Neuronal stem cell (in vitro differentiated cells): ENCODE data around the gene RSRP1.

ENCODE experiments used
- DNase-seq: peaks from one replicate; pipeline ENCODE4 v3.0.0-alpha.2; 2013; ENCODE audit warnings: low spot score
- H2AFZ ChIP-seq: one replicate; pipeline ENCODE4 v1.6.1; 2013; ENCODE audit warnings: mild to moderate bottlenecking, low read length, inconsistent platforms
- H2AK5ac ChIP-seq: 2 replicates; pipeline ENCODE4 v1.6.1; 2013; ENCODE audit warnings: low read depth, mild to moderate bottlenecking, inconsistent platforms, low read length, moderate library complexity, mixed read lengths
- H2BK120ac ChIP-seq: 2 replicates; pipeline ENCODE4 v1.6.1; 2013; ENCODE audit warnings: low read depth, mild to moderate bottlenecking, inconsistent platforms, low read length, moderate library complexity, mixed read lengths
- H2BK12ac ChIP-seq: one replicate; pipeline ENCODE4 v1.6.1; 2013; ENCODE audit warnings: low read length, inconsistent platforms
- H2BK15ac ChIP-seq: 2 replicates; pipeline ENCODE4 v1.6.1; 2013; ENCODE audit warnings: mild to moderate bottlenecking, low read length, inconsistent platforms, mixed read lengths
- H2BK5ac ChIP-seq: one replicate; pipeline ENCODE4 v1.6.1; 2013; ENCODE audit warnings: inconsistent platforms, mild to moderate bottlenecking, low read length, moderate library complexity
- H3K14ac ChIP-seq: one replicate; pipeline ENCODE4 v1.6.1; 2013; ENCODE audit warnings: low read length, inconsistent platforms
- H3K18ac ChIP-seq: 2 replicates; pipeline ENCODE4 v1.6.1; 2013; ENCODE audit warnings: low read length, inconsistent platforms
- H3K23ac ChIP-seq: 2 replicates; pipeline ENCODE4 v1.6.1; 2013; ENCODE audit warnings: low read depth, mild to moderate bottlenecking, mixed read lengths, low read length, inconsistent platforms; ENCODE audit not compliant: poor library complexity
- H3K27ac ChIP-seq: replicated peaks from 3 replicates; pipeline ENCODE4 v1.5.1; 2013; ENCODE audit warnings: low read length, inconsistent platforms
- H3K27me3 ChIP-seq, 3 experiments: 2 replicates each; pipeline ENCODE4 v1.6.1; 2013; ENCODE audit warnings: low read length in 3 of 3, mild to moderate bottlenecking in 2 of 3, inconsistent platforms in 1 of 3, low read depth in 1 of 3, mixed read lengths in 1 of 3, moderate library complexity in 1 of 3; ENCODE audit not compliant: control insufficient read depth in 3 of 3, insufficient read depth in 3 of 3
- H3K36me3 ChIP-seq, 2 donors: replicated peaks in 1 of 2; 2 replicates each; pipeline ENCODE4 v1.6.1; 2013; ENCODE audit warnings: low read length in 2 of 2; ENCODE audit not compliant: control insufficient read depth in 2 of 2, insufficient read depth in 2 of 2
- H3K4ac ChIP-seq: 2 replicates; pipeline ENCODE4 v1.6.1; 2013; ENCODE audit warnings: inconsistent platforms, mild to moderate bottlenecking, low read length, moderate library complexity
- H3K4me1 ChIP-seq, 2 donors: 1 replicate in 1 of 2; 2 replicates in 1 of 2; pipeline ENCODE4 v1.6.1; 2013; ENCODE audit warnings: low read length in 2 of 2, low read depth in 1 of 2; ENCODE audit not compliant: control insufficient read depth in 2 of 2, insufficient read depth in 1 of 2
- H3K4me2 ChIP-seq: one replicate; pipeline ENCODE4 v1.6.1; 2013; ENCODE audit warnings: mild to moderate bottlenecking, low read length, inconsistent platforms; ENCODE audit not compliant: insufficient read depth, poor library complexity, severe bottlenecking
- H3K4me3 ChIP-seq, 2 donors: 2 replicates each; pipeline ENCODE4 v1.5.1; 2013; ENCODE audit warnings: low read length in 2 of 2, mild to moderate bottlenecking in 2 of 2, inconsistent platforms in 1 of 2, moderate library complexity in 1 of 2
- H3K79me1 ChIP-seq: one replicate; pipeline ENCODE4 v1.6.1; 2013; ENCODE audit warnings: low read depth, mild to moderate bottlenecking, inconsistent platforms, low read length, moderate library complexity
- H3K9ac ChIP-seq: one replicate; pipeline ENCODE4 v1.6.1; 2013; ENCODE audit warnings: mild to moderate bottlenecking, low read depth, low read length, inconsistent platforms; ENCODE audit not compliant: poor library complexity
- H3K9me3 ChIP-seq, 2 donors: replicated peaks in 1 of 2; 2 replicates each; pipeline versions ENCODE3 to v1.6.1; 2013; ENCODE audit warnings: low read length in 2 of 2, mild to moderate bottlenecking in 2 of 2, inconsistent platforms in 1 of 2, low read depth in 1 of 2, mixed read lengths in 1 of 2, moderate library complexity in 1 of 2; ENCODE audit not compliant: control insufficient read depth in 2 of 2, insufficient read depth in 1 of 2
- H4K8ac ChIP-seq: one replicate; pipeline ENCODE4 v1.6.1; 2013; ENCODE audit warnings: low read depth, mild to moderate bottlenecking, inconsistent platforms, low read length, moderate library complexity
- H4K91ac ChIP-seq: one replicate; pipeline ENCODE4 v1.6.1; 2013; ENCODE audit warnings: low read length, low read depth, mild to moderate bottlenecking, inconsistent platforms; ENCODE audit not compliant: poor library complexity
- WGBS, 2 donors: extraction: QIAGEN DNeasy Blood & Tissue Kit; methylation state at CpG; one replicate each; pipeline ENCODE4 v1.1.7; 2013; ENCODE audit warnings: missing lambda C conversion rate in 2 of 2, mixed read lengths in 1 of 2; ENCODE audit not compliant: insufficient read length in 2 of 2, insufficient replicate concordance in 1 of 2; ENCODE audit errors: extremely low coverage in 2 of 2; 5-methylcytosine and 5-hydroxymethylcytosine counted together

RSRP1 gene

DNA sequence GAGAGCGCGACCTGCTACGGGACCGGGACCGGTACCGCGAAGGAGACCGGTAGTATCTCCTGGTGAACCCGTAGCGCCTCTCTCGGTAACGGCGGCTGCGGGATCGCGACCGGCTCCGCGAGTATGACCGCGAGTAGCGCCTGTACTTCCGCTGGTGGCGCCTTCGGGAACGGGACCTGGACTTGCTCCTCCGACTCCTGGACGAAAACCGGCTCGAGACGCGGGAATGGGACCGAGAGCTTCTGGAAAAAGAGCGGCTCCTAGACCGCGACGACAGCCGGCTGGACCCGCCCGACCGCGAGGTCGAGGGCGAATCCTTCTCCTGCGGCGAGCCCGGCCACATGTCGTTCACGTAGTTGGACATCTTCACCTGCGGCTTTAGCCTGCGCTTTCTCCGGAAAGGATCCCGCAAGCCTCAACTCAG, 642 bp downstream of the RSRP1 start:
- Histone ChIP-seq H3K9ac (peak overlapping the region; percentile 87), H3K79me1 (peaks cover 7% of the 10 kb centered on the region), H3K27ac (peak overlapping the region; percentile 82), H3K4me2 (peak overlapping the region; percentile 55), H3K4me1 (peaks cover 2 to 15% of the 10 kb centered on the region in 2 donors), H4K8ac (no peak overlapping the region), H3K4ac (peak overlapping the region; percentile 89), H3K36me3 (peaks cover 10 to 46% of the 10 kb centered on the region in 2 donors), H3K27me3 (no peaks in the 10 kb centered on the region), H2BK15ac (no peak overlapping the region), H4K91ac (no peak overlapping the region), H2BK120ac (peak overlapping the region; percentile 76), H2BK12ac (no peak overlapping the region), H2BK5ac (peak overlapping the region; percentile 87), H2AK5ac (no peak overlapping the region), H3K18ac (peak overlapping the region; percentile 85), H3K9me3 (no peaks in the 10 kb centered on the region), H3K23ac (peak overlapping the region; percentile 99), H3K4me3 (peak overlapping the region; percentile 90 to 99), H2AFZ (peak overlapping the region; percentile 97), H3K14ac (peak overlapping the region; percentile 98)
- no CpG with 5 or more reads among the region's 53 CpGs for WGBS, 2 donors
- no peak for DNase-seq

DNA sequence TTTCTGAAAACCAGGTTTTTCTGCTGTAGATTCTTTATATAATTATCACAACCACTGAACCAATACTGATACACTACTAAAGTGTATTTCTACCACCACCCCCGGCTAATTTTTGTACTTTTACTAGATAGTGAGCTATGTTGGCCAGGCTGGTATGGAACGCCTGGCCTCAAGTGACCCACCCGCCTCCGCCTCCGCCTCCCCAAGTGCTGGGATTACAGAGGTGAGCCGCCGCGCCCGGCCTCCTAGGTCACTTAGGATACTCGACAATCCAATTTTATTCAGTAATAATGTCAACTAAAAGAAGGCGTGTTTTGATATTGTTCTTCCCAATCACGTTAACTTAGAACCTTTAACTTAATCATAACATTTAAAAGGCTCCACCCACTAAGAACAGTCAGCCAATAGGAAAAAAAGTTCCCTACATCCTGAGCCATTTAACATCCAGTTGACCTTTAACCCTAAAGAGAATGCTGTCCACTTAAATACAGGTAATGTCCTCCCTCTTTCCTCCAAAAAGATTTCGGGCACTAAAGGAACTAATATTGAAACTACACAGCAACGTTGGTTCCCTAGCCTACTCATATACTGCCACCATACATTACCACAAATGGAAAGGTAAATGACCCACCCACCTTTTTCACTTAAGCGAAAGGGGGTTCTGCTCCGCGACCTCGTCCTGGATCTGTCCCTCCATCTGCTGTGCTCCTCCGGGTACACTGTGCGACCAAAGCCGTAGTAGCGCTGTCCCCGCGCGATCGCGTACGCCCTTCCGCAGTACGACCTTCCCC, 1.2 kb downstream of the RSRP1 start:
- Histone ChIP-seq H3K23ac (peak overlapping the region; percentile 99), H3K4ac (peak overlapping the region; percentile 89), H2AK5ac (no peak overlapping the region), H3K79me1 (peaks cover 7% of the 10 kb centered on the region), H4K8ac (no peak overlapping the region), H2BK5ac (peak overlapping the region; percentile 87), H2BK12ac (no peak overlapping the region), H3K27ac (no peak overlapping the region), H3K4me2 (peak overlapping the region; percentile 55), H3K14ac (peak overlapping the region; percentile 98), H2AFZ (peak overlapping the region; percentile 97), H3K4me1 (peaks cover 2 to 15% of the 10 kb centered on the region in 2 donors), H2BK120ac (peak overlapping the region; percentile 76), H3K9me3 (no peaks in the 10 kb centered on the region), H2BK15ac (no peak overlapping the region), H3K36me3 (peaks cover 10 to 51% of the 10 kb centered on the region in 2 donors), H3K4me3 (peak overlapping the region; percentile 90 to 99), H4K91ac (no peak overlapping the region), H3K18ac (peak overlapping the region; percentile 85), H3K27me3 (no peaks in the 10 kb centered on the region), H3K9ac (peak overlapping the region; percentile 87)
- no peak for DNase-seq
- no CpG with 5 or more reads among the region's 30 CpGs for WGBS, 2 donors

DNA sequence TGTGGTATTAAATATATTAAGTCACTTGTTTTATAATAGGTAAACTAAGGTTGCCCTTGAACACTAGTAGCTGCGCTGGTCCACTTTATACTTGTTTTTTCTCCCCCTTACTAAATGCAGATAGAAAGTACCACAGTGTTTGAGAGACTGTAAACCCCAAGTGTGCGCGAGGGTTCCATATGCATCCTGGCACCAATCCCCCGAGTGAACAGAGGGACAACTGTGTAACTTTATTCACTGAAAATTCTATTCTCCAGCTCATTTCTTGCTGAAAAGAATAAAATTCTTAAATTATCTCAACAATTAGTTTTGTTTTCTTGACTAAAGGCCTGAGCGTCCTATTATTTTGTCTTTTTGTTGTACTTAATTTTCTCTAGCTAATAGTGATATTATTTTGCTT, 1.9 kb downstream of the RSRP1 start:
- DNase-seq = no peak

DNA sequence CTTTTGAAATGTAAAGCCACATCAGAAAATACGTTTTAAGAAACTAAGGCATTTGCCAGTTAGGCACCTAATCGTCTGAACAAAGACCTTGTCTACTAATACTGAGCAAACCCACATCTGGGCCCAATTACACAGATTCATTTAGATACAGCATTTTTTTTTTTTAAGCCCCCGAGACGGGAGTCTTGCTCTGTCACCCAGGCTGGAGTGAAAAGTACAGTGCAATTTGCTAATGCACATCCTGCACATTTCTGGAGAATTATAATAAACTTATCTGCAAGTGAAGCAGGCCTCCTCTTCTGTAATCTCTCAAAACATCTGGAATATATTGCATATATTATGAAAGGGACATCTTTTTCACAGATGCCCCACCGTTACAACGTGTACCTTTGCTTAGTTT, 3.3 kb downstream of the RSRP1 start:
- Histone ChIP-seq H3K4me1 (peaks cover 5 to 15% of the 10 kb centered on the region in 2 donors), H2BK5ac (no peak overlapping the region), H3K4ac (no peak overlapping the region), H2AK5ac (no peak overlapping the region), H3K4me2 (no peak overlapping the region), H3K18ac (no peak overlapping the region), H3K4me3 (no peak overlapping the region), H3K9ac (no peak overlapping the region), H4K8ac (no peak overlapping the region), H3K79me1 (peaks cover 7% of the 10 kb centered on the region), H2AFZ (no peak overlapping the region), H2BK15ac (no peak overlapping the region), H4K91ac (no peak overlapping the region), H2BK120ac (no peak overlapping the region), H2BK12ac (no peak overlapping the region), H3K36me3 (peaks cover 10 to 61% of the 10 kb centered on the region in 2 donors), H3K27ac (no peak overlapping the region), H3K27me3 (no peaks in the 10 kb centered on the region), H3K23ac (no peak overlapping the region), H3K14ac (no peak overlapping the region), H3K9me3 (peaks cover 0 to 2% of the 10 kb centered on the region in 2 donors)
- no peak for DNase-seq
- no CpG with 5 or more reads among the region's 6 CpGs for WGBS, 2 donors

More for the DNA sequence above, 1.9 kb downstream of the RSRP1 start:
- no peak overlapping the region for H2AFZ ChIP-seq
- no peak overlapping the region for H3K18ac ChIP-seq
- H3K36me3 ChIP-seq = peaks cover 10 to 57% of the 10 kb centered on the region in 2 donors
- no CpG with 5 or more reads among the region's 5 CpGs for WGBS, 2 donors
- no peak overlapping the region for H3K14ac ChIP-seq
- H2BK12ac ChIP-seq = no peak overlapping the region
- peaks cover 7% of the 10 kb centered on the region for H3K79me1 ChIP-seq
- H3K9ac ChIP-seq = no peak overlapping the region
- H3K23ac ChIP-seq = no peak overlapping the region
- no peak overlapping the region for H4K91ac ChIP-seq
- H2BK120ac ChIP-seq = no peak overlapping the region
- no peak overlapping the region for H3K4me2 ChIP-seq
- no peak overlapping the region for H4K8ac ChIP-seq
- peaks cover 0 to 2% of the 10 kb centered on the region in 2 donors for H3K9me3 ChIP-seq
- H3K27me3 ChIP-seq = no peaks in the 10 kb centered on the region
- no peak overlapping the region for H2BK15ac ChIP-seq
- no peak overlapping the region for H3K27ac ChIP-seq
- H3K4ac ChIP-seq = no peak overlapping the region
- no peak overlapping the region for H3K4me3 ChIP-seq
- H2BK5ac ChIP-seq = no peak overlapping the region
- peaks cover 5 to 15% of the 10 kb centered on the region in 2 donors for H3K4me1 ChIP-seq
- H2AK5ac ChIP-seq = no peak overlapping the region
